ENCODE data around the gene ALK.

GRCh38 chr2:29749041-29749440 lies 172.3 kb downstream of the ALK start:
- TF ChIP-seq EZH2 (IDR thresholded peaks at IDR 0.05; ENCODE audit: low read depth, unreplicated experiment) (no peak), CTCF (conservative IDR thresholded peaks at IDR 0.05; ENCODE audit: low read depth in 2 of 2) (no peak), POLR2AphosphoS5 (IDR thresholded peaks at IDR 0.05; ENCODE audit: low read depth) (no peak)
